ENCODE measurements around the gene NXN. TPM values are rescaled to one million over a fixed set of nuclear protein-coding genes. Genes with fewer than 3 reads are reported as not detected.

NXN gene
- total and polyA plus RNA-seq, 2 experiments from 2014 or later: 8.0 to 41.9 TPM

Small RNA genes within 50 kb of the gene (microRNA-seq; reads per million reads assigned to microRNA genes)
- gene MIR3183 (ENCODE audit: borderline number of aligned reads): not detected

Small RNA genes within 50 kb of the gene (small RNA-seq; reads per million reads assigned to genes)
- gene MIR3183 (ENCODE audit: low read depth, low replicate concordance): not detected

Other genes with a start within 250 kb of the NXN start
- 48.9 and 56.4 TPM in 2 replicates for gene TLCD3A, start 247.2 kb downstream of the NXN start, total RNA-seq (2014; rRNA removed; shearing (Covaris generic))
- gene TLCD3A, start 247.2 kb downstream of the NXN start, polyA plus RNA-seq (2016; fragmentation: Nextera tagmentation; extraction: Ambion mirVana): 42.2 and 49.2 TPM in 2 replicates
- 9.7 and 11.1 TPM in 2 replicates for gene GEMIN4, start 227.5 kb downstream of the NXN start, total RNA-seq (2014; rRNA removed; shearing (Covaris generic))
- gene GEMIN4, start 227.5 kb downstream of the NXN start, polyA plus RNA-seq (2016; fragmentation: Nextera tagmentation; extraction: Ambion mirVana): 18.0 and 18.2 TPM in 2 replicates
- gene GLOD4, start 197.5 kb downstream of the NXN start, total RNA-seq (2014; rRNA removed; shearing (Covaris generic)): 76.3 and 85.7 TPM in 2 replicates
- gene GLOD4, start 197.5 kb downstream of the NXN start, polyA plus RNA-seq (2016; fragmentation: Nextera tagmentation; extraction: Ambion mirVana): 63.5 and 67.7 TPM in 2 replicates
- 19.1 and 28.7 TPM in 2 replicates for gene MRM3, start 197.4 kb downstream of the NXN start, total RNA-seq (2014; rRNA removed; shearing (Covaris generic))
- gene MRM3, start 197.4 kb downstream of the NXN start, polyA plus RNA-seq (2016; fragmentation: Nextera tagmentation; extraction: Ambion mirVana): 19.3 and 21.7 TPM in 2 replicates
- 19.2 and 23.0 TPM in 2 replicates for gene TIMM22, start 17.4 kb upstream of the NXN start, total RNA-seq (2014; rRNA removed; shearing (Covaris generic))
- gene TIMM22, start 17.4 kb upstream of the NXN start, polyA plus RNA-seq (2016; fragmentation: Nextera tagmentation; extraction: Ambion mirVana): 26.1 and 26.7 TPM in 2 replicates
- 31.0 and 38.2 TPM in 2 replicates for gene ABR, start 200.2 kb upstream of the NXN start, total RNA-seq (2014; rRNA removed; shearing (Covaris generic))
- 24.4 and 26.7 TPM in 2 replicates for gene ABR, start 200.2 kb upstream of the NXN start, polyA plus RNA-seq (2016; fragmentation: Nextera tagmentation; extraction: Ambion mirVana)

All from GM23248 (cell line).